ENCODE results near the gene MAGEC3.
A peak's percentile ranks its signal among the peaks of the same experiment; 100 is the strongest.

Gene MAGEC3

DNA sequence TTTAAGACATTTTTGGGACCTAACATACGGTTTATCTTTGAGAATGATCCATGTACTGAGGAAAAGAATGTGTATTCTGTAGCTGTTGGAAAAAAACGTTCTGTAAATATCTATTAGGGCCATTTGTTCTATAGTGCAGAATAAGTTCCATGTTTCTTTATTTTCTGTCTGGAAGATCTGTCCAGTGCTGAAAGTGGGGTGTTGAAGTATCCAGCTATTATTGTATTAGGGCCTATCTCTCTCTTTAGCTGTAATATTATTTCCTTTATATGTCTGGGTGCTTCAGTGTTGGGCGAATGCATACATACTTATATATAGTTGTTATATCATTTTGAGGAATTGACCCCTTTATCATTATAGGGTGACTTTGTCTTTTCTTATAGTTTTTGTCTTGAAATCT, 90.3 kb downstream of the MAGEC3 start:
- Histone ChIP-seq H3K4ac (ENCODE audit: low read depth, low read length) (no peak overlapping the region), H3K9ac (ENCODE audit: low read length) (no peak overlapping the region), H3K56ac (ENCODE audit: low read length) (no peak overlapping the region), H4K5ac (ENCODE audit: low read length) (no peak overlapping the region), H3K18ac (ENCODE audit: low read length) (no peak overlapping the region), H3K27ac (ENCODE audit: low read depth, low read length) (no peak overlapping the region), H2BK15ac (replicated peaks; ENCODE audit: low read depth) (no peak overlapping the region), H2AK5ac (ENCODE audit: low read length) (no peak overlapping the region), H3K79me2 (ENCODE audit: control insufficient read depth, insufficient read depth, low read length) (no peaks in the 10 kb centered on the region), H3K79me1 (ENCODE audit: low read length) (no peaks in the 10 kb centered on the region), H3K4me1 (ENCODE audit: control insufficient read depth, low read depth, low read length) (no peaks in the 10 kb centered on the region), H3K27me3 (ENCODE audit: insufficient read depth, low read length, poor library complexity) (no peaks in the 10 kb centered on the region), H4K8ac (ENCODE audit: low read depth, low read length) (no peak overlapping the region), H2BK120ac (ENCODE audit: low read depth, low read length) (no peak overlapping the region), H3K36me3 (ENCODE audit: control insufficient read depth, insufficient read depth, low read length) (no peaks in the 10 kb centered on the region), H2BK5ac (ENCODE audit: low read length) (no peak overlapping the region), H3K23ac (ENCODE audit: low read length) (no peak overlapping the region), H3K4me2 (ENCODE audit: low read length) (no peak overlapping the region), H3K4me3 (ENCODE audit: low read length) (no peak overlapping the region)
- WGBS (ENCODE audit: extremely low coverage, insufficient coverage, low lambda C conversion rate) = no CpG with 5 or more reads among the region's 3 CpGs
- DNase-seq = no peak

DNA sequence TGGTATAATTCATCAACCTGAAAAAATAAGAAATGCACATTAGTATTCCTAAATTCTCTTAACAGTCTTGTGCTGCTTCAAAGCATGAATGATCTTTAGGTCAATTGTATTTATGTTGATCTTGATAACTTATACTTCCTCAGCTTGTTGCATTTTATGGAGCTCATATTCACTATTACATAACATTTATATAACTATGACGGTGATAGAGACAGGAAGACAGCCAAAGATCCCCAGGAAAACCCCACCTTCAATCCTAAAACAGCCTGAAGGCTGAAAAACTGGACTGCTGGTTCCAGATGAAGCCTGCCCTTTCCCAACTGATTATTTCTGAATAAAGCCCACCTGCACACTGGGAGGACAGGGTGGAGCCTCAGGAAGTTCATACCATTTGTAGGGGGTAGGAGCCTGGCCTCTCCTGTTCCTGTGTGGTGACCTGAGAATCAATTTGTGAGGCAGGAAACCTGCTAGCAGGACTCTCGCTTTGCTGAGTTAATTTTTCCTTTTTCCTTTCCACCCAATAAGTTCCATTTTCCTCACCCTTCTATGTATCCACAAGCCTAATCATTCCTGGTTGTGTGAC, 96.0 kb downstream of the MAGEC3 start:
- Histone ChIP-seq H2BK120ac (ENCODE audit: low read depth, low read length) (no peak overlapping the region), H4K5ac (ENCODE audit: low read length) (no peak overlapping the region), H3K27me3 (ENCODE audit: insufficient read depth, low read length, poor library complexity) (no peaks in the 10 kb centered on the region), H3K23ac (ENCODE audit: low read length) (no peak overlapping the region), H3K36me3 (ENCODE audit: control insufficient read depth, insufficient read depth, low read length) (no peaks in the 10 kb centered on the region), H3K4me3 (ENCODE audit: low read length) (no peak overlapping the region), H4K8ac (ENCODE audit: low read depth, low read length) (no peak overlapping the region), H3K79me1 (ENCODE audit: low read length) (no peaks in the 10 kb centered on the region), H3K9ac (ENCODE audit: low read length) (no peak overlapping the region), H3K18ac (ENCODE audit: low read length) (no peak overlapping the region), H3K27ac (ENCODE audit: low read depth, low read length) (no peak overlapping the region), H3K56ac (ENCODE audit: low read length) (no peak overlapping the region), H3K4ac (ENCODE audit: low read depth, low read length) (no peak overlapping the region), H2AK5ac (ENCODE audit: low read length) (no peak overlapping the region), H3K4me2 (ENCODE audit: low read length) (no peak overlapping the region), H3K4me1 (ENCODE audit: control insufficient read depth, low read depth, low read length) (no peaks in the 10 kb centered on the region), H2BK15ac (replicated peaks; ENCODE audit: low read depth) (no peak overlapping the region), H3K79me2 (ENCODE audit: control insufficient read depth, insufficient read depth, low read length) (no peaks in the 10 kb centered on the region), H2BK5ac (ENCODE audit: low read length) (no peak overlapping the region)
- no CpG with 5 or more reads among the region's 2 CpGs for WGBS (ENCODE audit: extremely low coverage, insufficient coverage, low lambda C conversion rate)
- no peak for DNase-seq

DNA sequence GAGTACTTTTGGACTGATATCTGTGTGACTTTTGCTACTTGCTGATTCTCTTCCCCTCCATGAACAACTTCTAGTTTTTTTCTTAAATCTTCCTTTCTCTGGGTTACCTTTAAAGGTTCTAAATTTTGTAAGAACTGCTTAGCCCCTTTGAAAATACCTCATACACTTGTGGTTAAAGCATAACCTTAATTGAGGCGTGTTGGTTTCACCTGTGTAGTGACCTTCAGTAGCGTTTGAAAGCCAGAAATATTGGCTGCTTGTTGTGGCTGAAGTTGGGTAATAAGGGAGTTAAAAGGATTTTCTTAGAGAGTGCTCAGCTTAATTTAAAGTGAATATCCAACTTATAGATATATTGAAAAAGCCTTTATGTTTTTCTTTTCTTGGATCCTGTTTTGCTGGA, 97.5 kb downstream of the MAGEC3 start:
- Histone ChIP-seq H3K36me3 (ENCODE audit: control insufficient read depth, insufficient read depth, low read length) (no peaks in the 10 kb centered on the region), H3K27ac (ENCODE audit: low read depth, low read length) (no peak overlapping the region), H3K9ac (ENCODE audit: low read length) (no peak overlapping the region), H2AK5ac (ENCODE audit: low read length) (no peak overlapping the region), H4K8ac (ENCODE audit: low read depth, low read length) (no peak overlapping the region), H4K5ac (ENCODE audit: low read length) (no peak overlapping the region), H3K79me1 (ENCODE audit: low read length) (no peaks in the 10 kb centered on the region), H3K56ac (ENCODE audit: low read length) (no peak overlapping the region), H3K4me3 (ENCODE audit: low read length) (no peak overlapping the region), H2BK15ac (replicated peaks; ENCODE audit: low read depth) (no peak overlapping the region), H3K23ac (ENCODE audit: low read length) (no peak overlapping the region), H3K4me2 (ENCODE audit: low read length) (no peak overlapping the region), H3K79me2 (ENCODE audit: control insufficient read depth, insufficient read depth, low read length) (no peaks in the 10 kb centered on the region), H2BK120ac (ENCODE audit: low read depth, low read length) (no peak overlapping the region), H3K27me3 (ENCODE audit: insufficient read depth, low read length, poor library complexity) (no peaks in the 10 kb centered on the region), H3K4me1 (ENCODE audit: control insufficient read depth, low read depth, low read length) (no peaks in the 10 kb centered on the region), H3K18ac (ENCODE audit: low read length) (no peak overlapping the region), H3K4ac (ENCODE audit: low read depth, low read length) (no peak overlapping the region), H2BK5ac (ENCODE audit: low read length) (no peak overlapping the region)
- no CpG with 5 or more reads among the region's 2 CpGs for WGBS (ENCODE audit: extremely low coverage, insufficient coverage, low lambda C conversion rate)
- no peak for DNase-seq

DNA sequence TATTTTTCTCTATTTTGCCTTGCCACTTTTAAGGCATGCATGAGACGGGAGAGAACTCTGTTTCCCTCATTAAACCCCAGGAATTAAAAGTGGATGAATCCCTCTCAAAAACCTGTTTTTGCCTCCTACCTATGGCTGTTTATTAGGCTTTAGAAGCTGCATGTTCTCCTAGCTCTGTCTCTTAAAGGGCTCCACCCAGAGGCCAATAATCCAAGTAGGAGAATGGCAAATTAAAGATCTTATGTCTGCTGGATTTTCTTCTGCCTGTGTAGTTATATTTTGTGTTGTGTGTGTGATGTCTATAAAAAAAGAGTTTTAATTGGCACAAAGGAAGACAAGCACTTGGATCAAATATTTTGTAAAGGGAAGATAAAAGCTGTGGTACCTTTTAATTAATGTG, 98.0 kb downstream of the MAGEC3 start:
- H3K27me3 ChIP-seq (ENCODE audit: insufficient read depth, low read length, poor library complexity) = no peaks in the 10 kb centered on the region
- no peak overlapping the region for H3K9ac ChIP-seq (ENCODE audit: low read length)
- H2BK120ac ChIP-seq (ENCODE audit: low read depth, low read length) = no peak overlapping the region
- H3K4me1 ChIP-seq (ENCODE audit: control insufficient read depth, low read depth, low read length) = no peaks in the 10 kb centered on the region
- no peak overlapping the region for H3K23ac ChIP-seq (ENCODE audit: low read length)
- no peak overlapping the region for H3K4me3 ChIP-seq (ENCODE audit: low read length)
- H2AK5ac ChIP-seq (ENCODE audit: low read length) = no peak overlapping the region
- no peaks in the 10 kb centered on the region for H3K36me3 ChIP-seq (ENCODE audit: control insufficient read depth, insufficient read depth, low read length)
- WGBS (ENCODE audit: extremely low coverage, insufficient coverage, low lambda C conversion rate) = no CpG with 5 or more reads among the region's 1 CpG
- no peak overlapping the region for H2BK15ac ChIP-seq (replicated peaks; ENCODE audit: low read depth)
- no peak overlapping the region for H3K4ac ChIP-seq (ENCODE audit: low read depth, low read length)
- H3K79me2 ChIP-seq (ENCODE audit: control insufficient read depth, insufficient read depth, low read length) = no peaks in the 10 kb centered on the region
- H3K56ac ChIP-seq (ENCODE audit: low read length) = no peak overlapping the region
- no peak overlapping the region for H3K27ac ChIP-seq (ENCODE audit: low read depth, low read length)
- H3K4me2 ChIP-seq (ENCODE audit: low read length) = no peak overlapping the region
- H3K18ac ChIP-seq (ENCODE audit: low read length) = no peak overlapping the region
- H3K79me1 ChIP-seq (ENCODE audit: low read length) = no peaks in the 10 kb centered on the region
- H4K5ac ChIP-seq (ENCODE audit: low read length) = no peak overlapping the region
- H4K8ac ChIP-seq (ENCODE audit: low read depth, low read length) = no peak overlapping the region
- peak; percentile 26 for DNase-seq
- no peak overlapping the region for H2BK5ac ChIP-seq (ENCODE audit: low read length)

DNA sequence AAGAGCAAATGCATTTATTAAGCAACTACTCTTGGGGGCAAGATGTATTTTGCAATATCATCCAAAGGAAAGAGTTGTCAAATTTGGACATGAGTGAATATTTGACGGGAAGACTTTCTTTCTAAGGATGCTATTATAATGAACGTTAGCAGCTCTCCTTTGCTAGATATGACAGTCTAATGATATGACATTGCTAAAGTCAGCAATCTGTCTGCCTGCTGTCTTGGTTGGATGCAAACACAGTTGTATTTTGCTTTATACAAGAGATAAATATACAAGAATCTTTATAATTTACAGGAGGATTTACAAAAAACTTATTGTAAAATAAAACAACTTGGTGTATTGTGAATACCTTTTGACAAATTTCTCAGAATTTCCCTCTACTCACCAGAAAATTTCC, 103.1 kb downstream of the MAGEC3 start:
- H4K5ac ChIP-seq (ENCODE audit: low read length) = no peak overlapping the region
- no peak overlapping the region for H3K18ac ChIP-seq (ENCODE audit: low read length)
- H2BK15ac ChIP-seq (replicated peaks; ENCODE audit: low read depth) = no peak overlapping the region
- no peak overlapping the region for H3K27ac ChIP-seq (ENCODE audit: low read depth, low read length)
- no peak overlapping the region for H3K9ac ChIP-seq (ENCODE audit: low read length)
- no peak overlapping the region for H3K4me2 ChIP-seq (ENCODE audit: low read length)
- H3K23ac ChIP-seq (ENCODE audit: low read length) = no peak overlapping the region
- no peak overlapping the region for H2BK5ac ChIP-seq (ENCODE audit: low read length)
- no peaks in the 10 kb centered on the region for H3K27me3 ChIP-seq (ENCODE audit: insufficient read depth, low read length, poor library complexity)
- H3K56ac ChIP-seq (ENCODE audit: low read length) = no peak overlapping the region
- H2BK120ac ChIP-seq (ENCODE audit: low read depth, low read length) = no peak overlapping the region
- no peaks in the 10 kb centered on the region for H3K36me3 ChIP-seq (ENCODE audit: control insufficient read depth, insufficient read depth, low read length)
- H3K4me1 ChIP-seq (ENCODE audit: control insufficient read depth, low read depth, low read length) = no peaks in the 10 kb centered on the region
- no peak overlapping the region for H3K4ac ChIP-seq (ENCODE audit: low read depth, low read length)
- WGBS (ENCODE audit: extremely low coverage, insufficient coverage, low lambda C conversion rate) = no CpG with 5 or more reads among the region's 2 CpGs
- no peak overlapping the region for H3K4me3 ChIP-seq (ENCODE audit: low read length)
- H3K79me1 ChIP-seq (ENCODE audit: low read length) = no peaks in the 10 kb centered on the region
- H4K8ac ChIP-seq (ENCODE audit: low read depth, low read length) = no peak overlapping the region
- H3K79me2 ChIP-seq (ENCODE audit: control insufficient read depth, insufficient read depth, low read length) = no peaks in the 10 kb centered on the region
- no peak overlapping the region for H2AK5ac ChIP-seq (ENCODE audit: low read length)
- no peak for DNase-seq

DNA sequence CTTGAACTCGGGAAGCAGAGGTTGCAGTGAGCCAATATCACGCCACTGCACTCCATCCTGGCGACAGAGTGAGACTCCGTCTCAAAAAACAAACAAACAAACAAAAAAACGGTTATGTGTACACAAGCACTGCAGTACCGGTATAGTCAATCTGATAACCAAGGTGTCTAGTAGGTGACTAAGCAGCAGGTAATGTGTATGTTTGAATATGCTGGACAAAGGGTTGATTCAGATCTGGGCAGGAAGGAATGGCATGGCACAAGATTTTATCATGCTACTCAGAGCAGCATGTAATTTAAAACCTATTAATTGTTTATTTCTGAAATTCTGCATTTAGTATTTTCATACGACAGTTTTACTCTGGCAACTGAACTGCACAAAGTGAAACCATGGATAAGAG, 107.3 kb downstream of the MAGEC3 start:
- no peak overlapping the region for H3K27ac ChIP-seq (ENCODE audit: low read depth, low read length)
- no peak overlapping the region for H3K18ac ChIP-seq (ENCODE audit: low read length)
- no peaks in the 10 kb centered on the region for H3K4me1 ChIP-seq (ENCODE audit: control insufficient read depth, low read depth, low read length)
- H3K56ac ChIP-seq (ENCODE audit: low read length) = no peak overlapping the region
- no CpG with 5 or more reads among the region's 7 CpGs for WGBS (ENCODE audit: extremely low coverage, insufficient coverage, low lambda C conversion rate)
- no peak overlapping the region for H2BK120ac ChIP-seq (ENCODE audit: low read depth, low read length)
- H3K27me3 ChIP-seq (ENCODE audit: insufficient read depth, low read length, poor library complexity) = no peaks in the 10 kb centered on the region
- H3K4ac ChIP-seq (ENCODE audit: low read depth, low read length) = no peak overlapping the region
- H2BK15ac ChIP-seq (replicated peaks; ENCODE audit: low read depth) = no peak overlapping the region
- H3K9ac ChIP-seq (ENCODE audit: low read length) = no peak overlapping the region
- no peak overlapping the region for H2AK5ac ChIP-seq (ENCODE audit: low read length)
- no peaks in the 10 kb centered on the region for H3K79me1 ChIP-seq (ENCODE audit: low read length)
- H4K8ac ChIP-seq (ENCODE audit: low read depth, low read length) = no peak overlapping the region
- no peak overlapping the region for H3K23ac ChIP-seq (ENCODE audit: low read length)
- no peaks in the 10 kb centered on the region for H3K36me3 ChIP-seq (ENCODE audit: control insufficient read depth, insufficient read depth, low read length)
- no peaks in the 10 kb centered on the region for H3K79me2 ChIP-seq (ENCODE audit: control insufficient read depth, insufficient read depth, low read length)
- H3K4me2 ChIP-seq (ENCODE audit: low read length) = no peak overlapping the region
- DNase-seq = no peak
- H3K4me3 ChIP-seq (ENCODE audit: low read length) = no peak overlapping the region
- no peak overlapping the region for H4K5ac ChIP-seq (ENCODE audit: low read length)
- H2BK5ac ChIP-seq (ENCODE audit: low read length) = no peak overlapping the region
